SK-N-SH treated with all-trans-retinoic acid at 6 μM for 48 hours (cell line): ENCODE data around the gene RETREG1.

ENCODE experiments used
- ISL1 ChIP-seq: fragments of 250-450 bp; sonication (Bioruptor Pico); IDR thresholded peaks from 2 replicates; pipeline ENCODE4 v2.1.2; 2022; ENCODE audit warnings: mild to moderate bottlenecking, moderate library complexity
- PPARA ChIP-seq: fragments of 250-450 bp; sonication (Bioruptor Pico); IDR thresholded peaks from 2 replicates; pipeline ENCODE4 v1.5.0; 2020; ENCODE audit warnings: mild to moderate bottlenecking, borderline replicate concordance
- ZFP3 ChIP-seq: fragments of 250-450 bp; sonication (Bioruptor Pico); IDR thresholded peaks from 2 replicates; pipeline ENCODE4 v1.5.0; 2020; ENCODE audit warnings: mild to moderate bottlenecking, moderate library complexity

DNA sequence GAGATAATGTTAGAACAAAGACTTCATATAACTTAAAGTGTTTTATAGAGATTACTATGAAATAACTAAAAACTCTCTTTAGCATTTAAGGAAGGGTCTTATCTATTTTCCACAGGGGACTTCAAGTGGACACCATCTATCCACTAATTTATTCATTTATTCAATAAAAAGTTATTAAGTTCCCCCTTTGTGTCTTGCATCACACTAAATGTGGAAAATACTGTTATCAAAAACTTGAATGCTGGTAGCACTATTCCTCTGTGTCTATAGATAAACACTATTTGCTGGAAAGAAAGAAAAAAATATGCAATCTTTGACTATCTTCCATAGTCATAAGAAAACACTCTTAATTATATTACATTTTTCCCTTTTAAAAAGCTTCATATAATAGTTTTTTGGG, 131.1 kb downstream of the RETREG1 start:
- TF ChIP-seq ISL1 = no peak
- TF ChIP-seq ZFP3 (CRISPR knock-in tag) = no peak
- no peak for TF ChIP-seq PPARA (CRISPR knock-in tag)
